DMS 273 (cell line): ENCODE measurements around the gene XRCC3.
"Not testable (repeated sequence)": the region's sequence is repeated elsewhere in the genome, so short reads cannot be mapped to it uniquely, and the experiment has no call there.

Experiments used
- DNase-seq: peaks from one replicate; lab custom pipeline; 2025; ENCODE audit not compliant: unreplicated experiment; lab: John Stamatoyannopoulos, UW

Gene XRCC3

GRCh38 chr14:103671911-103672310, 43.3 kb downstream of the XRCC3 start:
- no peak for DNase-seq

DNA sequence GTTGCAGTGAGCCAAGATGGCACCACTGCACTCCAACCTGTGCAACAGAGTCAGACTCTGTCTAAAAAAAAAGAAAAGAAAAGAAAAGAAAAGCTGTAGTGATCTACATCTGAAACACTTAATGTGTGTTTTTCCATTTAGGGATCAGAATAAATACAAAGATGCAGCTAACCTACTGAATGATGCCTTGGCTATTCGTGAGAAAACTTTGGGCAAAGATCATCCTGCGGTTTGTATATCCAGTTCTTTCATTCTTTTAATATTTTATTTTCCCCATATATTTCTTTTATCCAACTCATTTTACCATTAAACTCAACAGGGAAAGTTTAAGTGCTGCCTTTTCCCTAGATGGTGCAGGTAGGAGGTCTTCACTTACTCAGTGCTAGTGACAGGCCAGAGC, 45.9 kb downstream of the XRCC3 start:
- DNase-seq = no peak

DNA sequence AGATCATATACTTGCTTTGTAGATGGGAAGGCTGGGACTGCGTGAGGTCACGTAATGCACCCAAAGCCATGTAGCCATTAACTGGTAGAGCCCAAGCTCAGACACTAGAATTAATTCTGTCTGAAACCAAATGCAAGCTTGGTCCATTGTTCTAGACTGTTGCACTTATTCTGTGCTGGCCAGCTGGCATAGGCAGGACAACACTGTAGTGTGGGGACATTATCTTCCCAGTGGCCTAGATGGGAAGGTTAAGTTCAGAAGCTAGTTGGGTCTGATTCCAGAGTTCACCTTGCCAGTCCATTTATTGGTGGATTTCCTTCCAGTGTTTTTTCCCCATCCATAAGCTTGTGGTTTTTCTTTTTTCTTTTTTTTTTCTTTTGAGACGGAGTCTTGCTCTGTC, 47.1 kb downstream of the XRCC3 start:
- DNase-seq = no peak

DNA sequence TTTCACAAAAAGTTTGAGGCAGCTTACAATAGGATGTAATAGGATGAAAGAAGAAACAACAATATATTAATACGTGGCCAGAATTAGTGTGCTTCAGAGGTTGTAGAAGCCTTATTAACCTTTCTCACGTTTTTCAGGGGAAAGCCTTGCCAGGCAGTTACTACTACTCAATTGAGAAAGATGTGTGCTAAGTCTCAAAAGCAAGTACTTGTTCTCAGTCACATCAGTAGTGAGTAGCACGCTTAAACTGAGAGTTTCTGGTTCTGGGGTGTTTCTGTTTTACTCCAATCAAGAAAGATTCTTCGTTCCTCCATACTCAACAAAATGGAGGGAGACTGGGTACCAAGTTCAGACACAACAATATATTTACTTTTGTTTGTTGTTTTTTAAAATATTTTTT, 47.6 kb downstream of the XRCC3 start:
- DNase-seq = no peak

- no peak for DNase-seq
Observed at GRCh38 chr14:103663506-103663905, 51.7 kb downstream of the XRCC3 start.

DNA sequence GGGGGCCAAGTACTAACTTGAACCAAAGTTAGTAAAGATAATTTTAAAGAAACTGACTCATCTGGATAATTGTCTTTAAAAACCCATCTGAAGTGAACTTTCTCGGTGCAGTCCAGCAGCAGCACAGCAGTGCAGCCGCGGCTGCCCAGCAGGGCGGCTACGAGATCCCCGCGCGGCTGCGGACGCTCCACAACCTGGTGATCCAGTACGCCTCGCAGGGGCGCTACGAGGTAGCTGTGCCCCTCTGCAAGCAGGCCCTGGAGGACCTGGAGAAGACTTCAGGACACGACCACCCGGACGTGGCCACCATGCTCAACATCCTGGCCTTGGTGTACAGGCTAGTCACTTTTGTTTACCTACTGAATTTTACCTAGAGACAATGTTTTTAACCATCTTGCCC, 52.7 kb downstream of the XRCC3 start:
- no peak for DNase-seq

DNA sequence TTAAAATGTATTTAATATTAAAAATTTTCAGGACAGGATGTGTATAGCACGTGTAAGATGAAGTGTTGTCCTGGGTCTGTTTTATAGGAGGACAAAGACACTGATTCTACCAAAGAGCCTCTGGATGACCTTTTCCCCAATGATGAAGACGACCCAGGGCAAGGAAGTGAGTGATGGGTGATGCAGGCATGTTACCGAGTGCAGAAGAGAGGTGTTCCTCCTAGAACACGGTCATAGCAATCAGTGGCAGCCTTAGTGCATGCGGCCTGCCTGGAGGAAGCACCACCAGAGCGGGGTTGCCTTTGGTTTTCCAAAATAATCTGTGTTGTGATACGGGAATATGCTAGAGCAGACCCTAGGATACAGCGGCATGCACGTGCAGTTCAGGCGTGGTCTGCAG, 53.2 kb downstream of the XRCC3 start:
- no peak for DNase-seq

GRCh38 chr14:103659631-103660030, 55.6 kb downstream of the XRCC3 start:
- no peak for DNase-seq

- no peak for DNase-seq
Observed at GRCh38 chr14:103657471-103657870, 57.8 kb downstream of the XRCC3 start.

DNA sequence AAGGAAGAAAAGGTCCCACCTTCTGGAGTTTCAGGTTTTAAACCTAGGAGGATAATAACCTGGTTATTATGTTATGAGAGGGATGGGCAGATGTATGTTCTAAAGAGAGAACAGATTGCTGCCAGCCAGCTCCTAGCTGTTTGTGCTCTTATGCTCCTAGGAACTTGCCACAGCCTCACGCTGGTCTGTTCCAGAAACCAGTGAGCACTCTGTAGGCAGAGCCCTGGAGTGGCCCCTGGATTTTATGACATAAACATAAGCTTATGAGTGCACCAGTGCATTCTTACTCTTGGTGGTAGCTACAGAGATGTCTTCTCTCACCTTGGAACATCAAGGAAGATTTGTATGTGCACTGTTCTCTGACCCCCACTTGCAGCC, 58.5 kb downstream of the XRCC3 start:
- no peak for DNase-seq

DNA sequence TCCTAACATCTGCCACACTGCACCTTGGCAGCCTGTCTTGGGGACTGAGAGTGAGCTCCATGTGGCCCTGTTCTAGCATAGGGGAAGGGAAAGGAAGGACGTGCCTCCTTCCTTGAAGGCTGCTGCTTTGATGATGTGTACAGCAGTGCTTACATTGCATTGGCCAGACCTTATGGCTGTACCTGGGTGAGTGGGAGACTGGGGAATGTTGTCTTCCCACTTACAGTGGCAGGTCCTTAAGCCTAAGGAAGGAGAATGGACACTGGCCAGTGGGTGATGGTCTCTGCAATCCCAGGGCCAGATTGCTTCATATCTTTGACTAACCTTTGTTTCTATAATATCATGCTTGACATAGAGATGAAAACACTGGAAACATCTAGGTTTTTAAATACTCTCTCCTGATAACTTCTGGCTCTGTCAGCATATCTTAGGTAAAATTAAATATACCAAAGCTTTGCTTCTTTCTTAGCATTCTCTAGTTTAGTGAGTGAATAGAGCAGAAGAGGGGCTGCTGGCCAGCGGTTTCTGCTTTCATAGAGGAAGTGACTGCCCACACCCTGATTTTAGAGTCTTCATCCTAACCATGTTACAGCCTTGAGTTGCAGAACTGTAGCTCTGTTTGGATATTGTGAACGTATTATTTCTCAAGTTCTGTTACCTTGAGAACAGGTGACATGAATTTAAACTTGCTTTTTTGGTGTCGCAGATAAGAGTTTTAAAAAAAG, 59.1 kb downstream of the XRCC3 start:
- DNase-seq = no peak

GRCh38 chr14:103654619-103655018, 60.6 kb downstream of the XRCC3 start:
- DNase-seq = no peak

DNA sequence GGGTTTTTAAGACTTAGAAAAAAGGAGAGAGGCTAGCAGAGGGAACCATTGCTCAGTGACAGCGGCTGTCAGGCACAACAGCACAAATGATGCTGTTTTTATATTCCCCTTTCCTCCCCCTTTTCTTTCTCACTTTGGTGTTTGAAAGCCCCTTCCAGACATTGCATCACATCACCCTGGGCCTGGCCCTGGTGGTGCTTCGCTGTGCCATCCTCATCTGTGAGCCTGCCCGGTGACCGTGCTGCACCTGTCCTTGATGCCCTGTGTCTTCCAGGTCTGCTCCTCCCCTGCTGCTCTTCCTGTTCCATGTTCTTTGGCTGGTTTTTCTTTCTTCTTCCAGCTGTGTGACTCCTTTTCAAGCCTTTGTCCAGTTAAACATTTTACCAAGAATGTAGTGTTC, 61.4 kb downstream of the XRCC3 start:
- no peak for DNase-seq

GRCh38 chr14:103653336-103653735, 61.9 kb downstream of the XRCC3 start:
- DNase-seq = not testable (repeated sequence)

DNA sequence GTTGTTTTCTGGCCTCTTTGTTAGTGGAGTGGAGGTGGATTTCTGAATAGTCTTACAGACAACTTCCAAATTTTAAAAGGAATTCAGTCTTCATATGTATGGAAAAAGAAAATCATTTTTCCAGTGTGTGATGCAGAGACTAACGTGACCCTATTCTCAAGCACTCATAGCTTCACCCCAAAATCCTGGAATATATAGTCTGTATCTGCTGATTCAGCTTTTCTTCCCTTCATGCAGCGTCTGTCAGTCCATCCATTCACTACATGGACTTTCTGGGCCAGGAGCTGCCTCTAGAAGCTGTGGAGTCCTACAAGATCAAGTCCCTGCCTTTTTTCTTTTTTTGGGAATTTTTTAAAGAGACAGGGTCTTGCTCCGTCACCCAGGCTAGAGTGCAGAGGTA, 62.4 kb downstream of the XRCC3 start:
- DNase-seq = no peak

- DNase-seq = no peak
Observed at GRCh38 chr14:103651585-103651984, 63.7 kb downstream of the XRCC3 start.

DNA sequence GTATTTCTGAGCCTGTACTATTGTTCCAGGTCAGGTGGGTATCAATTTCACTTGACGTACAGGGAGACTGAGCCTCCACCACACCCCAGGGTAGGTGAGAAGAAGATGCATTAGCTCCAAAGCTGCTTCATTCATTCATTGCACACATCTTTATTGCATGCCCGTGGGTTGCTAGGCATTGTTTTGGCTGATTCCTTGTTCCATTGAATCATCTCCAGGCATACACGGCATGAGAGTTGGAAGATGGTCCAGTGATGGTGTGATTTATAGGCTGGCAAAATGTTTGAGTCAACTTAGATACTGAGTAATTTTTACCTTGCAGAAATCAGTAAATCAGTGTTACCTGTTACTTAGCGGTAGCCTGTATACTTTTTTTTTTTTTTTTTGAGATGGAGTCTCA, 65.0 kb downstream of the XRCC3 start:
- no peak for DNase-seq

GRCh38 chr14:103649001-103649400, 66.2 kb downstream of the XRCC3 start:
- no peak for DNase-seq
